GM21723 (cell line): ENCODE data around the gene TMEM87B.
"Not testable (repeated sequence)": the region's sequence is repeated elsewhere in the genome, so short reads cannot be mapped to it uniquely, and the experiment has no call there.

Experiments used
- ATAC-seq: cut with Tn5 transposase; IDR thresholded peaks from one replicate; pipeline ENCODE4 v1.9.1; 2021; ENCODE audit warnings: mild to moderate bottlenecking, moderate library complexity; ENCODE audit not compliant: unreplicated experiment

The TMEM87B gene

DNA sequence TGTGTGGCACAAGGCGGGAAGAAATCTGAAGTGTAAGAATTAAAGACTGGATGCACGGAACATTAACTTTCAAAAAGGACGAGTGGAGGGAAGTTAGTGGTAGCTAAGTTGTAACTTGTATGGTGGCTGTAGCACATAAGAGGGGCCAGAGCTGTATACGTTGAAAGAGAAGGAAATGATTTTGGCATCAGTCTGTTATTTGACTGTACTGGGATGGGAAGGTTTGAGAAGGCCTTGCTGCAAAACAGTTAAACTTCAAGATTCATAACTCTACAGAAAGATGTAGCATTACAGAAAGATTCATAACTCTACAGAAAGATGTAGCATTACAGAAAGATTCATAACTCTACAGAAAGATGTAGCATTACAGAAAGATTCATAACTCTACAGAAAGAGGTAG is 58.3 kb downstream of the TMEM87B start:
- not testable (repeated sequence) for ATAC-seq

DNA sequence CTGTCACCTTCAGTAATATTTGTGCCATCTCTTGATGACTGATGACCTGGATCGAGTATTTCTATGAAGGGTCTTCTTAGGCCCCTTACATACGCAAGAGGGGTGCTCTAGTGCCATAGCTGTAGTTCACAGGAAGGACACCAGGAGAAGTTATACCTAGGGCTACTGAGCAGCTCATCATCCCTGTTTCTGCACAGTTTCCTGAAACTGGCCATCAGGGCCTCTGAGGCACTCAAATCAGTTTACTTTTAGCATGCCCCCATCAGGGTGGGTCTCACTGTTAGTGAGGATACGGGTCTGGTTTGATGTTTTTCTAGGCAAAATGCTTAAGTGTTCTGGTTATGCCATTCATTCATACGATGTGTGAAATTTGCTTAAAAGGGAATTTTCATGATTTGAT is 63.1 kb downstream of the TMEM87B start:
- no peak for ATAC-seq

DNA sequence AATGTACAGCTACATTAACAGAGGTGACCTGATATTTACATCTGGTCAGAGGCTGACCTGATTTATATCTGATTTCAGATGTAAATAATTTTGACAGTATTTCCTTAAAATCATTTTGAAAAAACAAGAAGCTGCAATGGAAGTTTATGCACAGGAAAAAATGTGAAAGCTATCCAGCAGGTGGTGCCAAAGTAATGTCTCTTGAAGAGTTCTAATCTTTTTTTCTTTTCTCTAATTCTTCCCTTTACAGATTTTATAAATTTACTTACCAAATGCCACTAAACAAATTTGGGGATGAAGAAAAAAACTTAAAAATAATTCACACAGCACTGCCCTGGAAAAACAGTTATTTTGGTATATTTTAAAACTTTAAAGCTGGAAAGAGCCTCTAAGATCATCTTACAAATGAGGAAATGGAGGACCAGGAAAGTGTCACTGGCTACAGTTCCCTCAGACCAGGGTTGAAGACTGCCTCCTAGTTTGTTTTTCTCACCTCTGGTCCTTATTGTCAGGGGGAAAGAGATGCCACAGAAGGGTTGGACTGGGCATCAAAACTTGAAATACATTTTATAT is 66.7 kb downstream of the TMEM87B start:
- ATAC-seq, result no peak

DNA sequence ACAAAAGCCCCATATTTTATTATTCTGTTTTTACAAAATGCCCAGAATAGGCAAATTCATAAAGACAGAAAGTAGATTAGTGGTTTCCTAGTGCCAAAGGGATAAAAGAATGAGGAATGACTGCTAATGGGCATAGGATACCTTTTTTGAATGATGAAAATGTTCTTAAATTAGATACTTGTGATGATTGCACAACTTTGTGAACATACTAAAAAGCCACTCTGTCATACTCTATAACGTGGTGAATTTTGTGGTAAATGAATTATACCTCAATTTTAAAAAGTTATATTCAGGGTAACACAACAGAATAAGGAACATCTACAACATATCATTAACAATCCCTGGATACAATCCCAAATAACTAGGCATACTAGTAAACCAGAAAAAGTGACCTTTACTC is 74.0 kb downstream of the TMEM87B start:
- ATAC-seq, result no peak

DNA sequence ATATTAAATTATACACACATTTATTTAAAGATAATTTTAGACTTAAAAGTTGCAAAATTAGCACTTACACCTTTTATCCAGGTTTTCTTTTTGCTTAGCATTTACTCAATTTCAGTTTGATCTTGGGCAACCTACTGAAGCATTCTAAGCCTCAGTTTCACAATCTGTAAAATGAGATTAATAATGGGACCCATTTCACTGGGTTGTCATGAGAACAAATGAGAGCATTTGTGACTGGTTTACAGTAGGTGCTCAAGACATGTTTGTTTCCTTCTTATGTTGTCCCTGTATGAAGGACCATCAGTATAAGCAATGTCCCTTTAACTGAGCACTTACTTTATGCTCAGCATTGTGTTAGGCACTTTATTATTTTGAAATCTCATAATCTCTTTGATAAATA is 78.3 kb downstream of the TMEM87B start:
- no peak for ATAC-seq

DNA sequence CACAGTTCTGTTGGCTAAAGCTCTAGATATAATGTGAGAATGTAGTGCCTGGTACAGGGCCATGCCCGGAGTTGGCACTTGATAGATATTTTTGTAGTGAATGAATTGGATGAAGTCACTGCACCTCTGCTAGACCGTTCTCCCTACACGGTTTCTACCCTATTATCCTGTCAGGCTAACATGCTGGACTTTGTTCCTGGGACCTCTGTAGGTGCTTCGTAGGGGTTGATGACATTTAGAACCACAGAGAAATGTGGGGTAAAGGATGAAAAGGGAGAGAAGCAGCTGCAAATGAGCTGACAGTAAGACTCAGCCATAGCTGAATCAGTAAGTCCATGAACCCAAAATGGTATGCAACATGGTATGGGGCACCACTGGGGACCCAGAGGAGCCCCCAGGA is 79.1 kb downstream of the TMEM87B start:
- no peak for ATAC-seq

DNA sequence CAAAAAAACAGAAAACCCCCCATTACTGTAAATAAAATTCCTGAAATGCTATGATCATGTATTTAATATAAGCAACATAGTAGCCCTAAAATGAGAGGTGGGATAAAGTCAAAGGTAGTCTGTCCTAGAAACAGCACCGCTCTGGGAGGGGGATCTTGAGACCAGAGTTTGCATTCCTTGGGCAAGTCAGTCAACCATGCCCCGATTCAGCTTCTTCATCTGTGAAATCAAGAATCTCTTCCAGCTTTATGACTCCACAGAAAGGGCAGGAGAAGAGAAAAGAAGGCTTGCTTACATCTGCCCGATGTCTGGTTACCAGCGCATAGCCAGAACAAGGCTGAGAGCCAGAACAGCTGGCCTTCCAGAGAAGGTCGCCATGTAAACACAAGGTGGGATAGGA is 81.0 kb downstream of the TMEM87B start:
- ATAC-seq, result no peak

DNA sequence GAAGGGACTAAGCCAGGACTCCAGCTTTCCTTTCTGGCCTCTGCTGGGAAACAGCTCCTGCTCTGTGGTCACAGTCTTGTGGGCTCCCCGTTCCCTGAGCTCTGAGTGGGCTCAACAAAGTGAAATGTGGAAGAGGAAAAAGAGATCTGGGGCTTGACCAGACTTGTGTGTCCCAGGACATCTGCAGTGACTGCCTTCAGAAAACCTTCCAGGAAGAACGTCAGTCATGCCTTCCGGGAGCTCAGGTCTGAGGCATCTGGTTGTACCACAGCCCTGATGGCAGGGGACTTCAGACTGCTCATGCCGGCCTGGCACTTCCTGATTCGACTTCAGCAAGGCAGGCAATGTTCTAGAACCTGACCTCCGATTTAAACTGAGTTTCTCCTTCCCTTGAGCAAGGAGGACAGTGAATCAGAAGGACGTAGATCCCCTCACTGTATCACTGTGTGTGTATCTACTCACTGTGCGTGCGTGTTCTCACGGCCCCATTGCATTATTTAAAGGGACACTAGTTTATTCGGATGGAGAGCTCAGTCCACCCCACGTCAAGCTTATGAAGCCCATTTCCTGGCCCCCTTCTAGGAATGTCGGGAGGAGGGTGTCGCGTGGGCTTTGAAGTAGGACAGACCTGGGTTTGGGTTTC is 82.6 kb downstream of the TMEM87B start:
- no peak for ATAC-seq

DNA sequence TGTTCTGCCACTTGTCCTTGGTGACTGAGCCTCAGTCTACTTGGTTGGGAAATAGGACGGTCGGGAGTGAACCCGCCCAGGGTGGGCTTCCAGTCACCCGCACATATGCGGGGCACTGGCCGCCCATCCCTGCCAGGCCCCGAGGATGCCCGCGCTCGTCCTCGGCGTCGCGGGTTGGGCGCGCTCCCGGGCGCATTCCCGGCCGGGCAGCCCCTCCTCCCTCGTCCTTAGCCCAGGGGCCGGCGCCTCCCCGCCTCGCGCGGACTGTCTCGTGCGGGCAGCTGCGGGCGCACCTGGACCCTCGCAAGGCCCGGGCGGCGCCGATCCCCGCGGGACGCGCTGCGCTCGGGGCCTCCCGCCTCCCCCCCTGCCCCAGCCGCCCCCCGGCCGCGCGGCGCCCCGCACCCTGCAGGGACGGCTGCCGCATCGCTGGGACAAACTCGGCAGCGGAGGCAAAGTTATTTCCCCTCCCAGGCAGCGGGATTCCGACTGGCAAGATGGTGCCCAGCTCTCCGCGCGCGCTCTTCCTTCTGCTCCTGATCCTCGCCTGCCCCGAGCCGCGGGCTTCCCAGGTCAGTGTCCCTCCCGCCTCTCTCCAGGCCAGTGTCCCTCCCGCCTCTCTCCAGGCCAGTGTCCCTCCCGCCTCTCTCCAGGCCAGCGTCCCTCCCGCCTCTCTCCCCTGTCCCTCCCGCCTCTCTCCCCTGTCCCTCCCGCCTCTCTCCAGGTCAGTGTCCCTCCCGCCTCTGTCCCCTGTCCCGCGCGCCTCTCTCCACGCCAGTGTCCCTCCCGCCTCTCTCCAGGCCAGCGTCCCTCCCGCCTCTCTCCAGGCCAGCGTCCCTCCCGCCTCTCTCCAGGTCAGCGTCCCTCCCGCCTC is 83.3 kb downstream of the TMEM87B start, which contains the start of gene FBLN7:
TSS of gene FBLN7 (plus strand) at position 227 of the 874 bp plus-strand sequence. CDS start at position 498, 271 bp downstream.
- no peak for ATAC-seq

DNA sequence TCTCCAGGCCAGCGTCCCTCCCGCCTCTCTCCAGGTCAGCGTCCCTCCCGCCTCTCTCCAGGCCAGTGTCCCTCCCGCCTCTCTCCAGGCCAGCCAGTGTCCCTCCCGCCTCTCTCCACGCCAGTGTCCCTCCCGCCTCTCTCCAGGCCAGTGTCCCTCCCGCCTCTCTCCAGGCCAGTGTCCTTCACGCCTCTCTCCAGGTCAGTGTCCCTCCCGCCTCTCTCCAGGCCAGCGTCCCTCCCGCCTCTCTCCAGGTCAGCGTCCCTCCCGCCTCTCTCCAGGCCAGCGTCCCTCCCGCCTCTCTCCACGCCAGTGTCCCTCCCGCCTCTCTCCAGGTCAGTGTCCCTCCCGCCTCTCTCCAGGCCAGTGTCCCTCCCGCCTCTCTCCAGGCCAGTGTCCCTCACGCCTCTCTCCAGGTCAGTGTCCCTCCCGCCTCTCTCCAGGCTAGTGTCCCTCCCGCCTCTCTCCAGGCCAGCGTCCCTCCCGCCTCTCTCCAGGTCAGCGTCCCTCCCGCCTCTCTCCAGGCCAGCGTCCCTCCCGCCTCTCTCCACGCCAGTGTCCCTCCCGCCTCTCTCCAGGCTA is 84.1 kb downstream of the TMEM87B start:
- ATAC-seq, result not testable (repeated sequence)

DNA sequence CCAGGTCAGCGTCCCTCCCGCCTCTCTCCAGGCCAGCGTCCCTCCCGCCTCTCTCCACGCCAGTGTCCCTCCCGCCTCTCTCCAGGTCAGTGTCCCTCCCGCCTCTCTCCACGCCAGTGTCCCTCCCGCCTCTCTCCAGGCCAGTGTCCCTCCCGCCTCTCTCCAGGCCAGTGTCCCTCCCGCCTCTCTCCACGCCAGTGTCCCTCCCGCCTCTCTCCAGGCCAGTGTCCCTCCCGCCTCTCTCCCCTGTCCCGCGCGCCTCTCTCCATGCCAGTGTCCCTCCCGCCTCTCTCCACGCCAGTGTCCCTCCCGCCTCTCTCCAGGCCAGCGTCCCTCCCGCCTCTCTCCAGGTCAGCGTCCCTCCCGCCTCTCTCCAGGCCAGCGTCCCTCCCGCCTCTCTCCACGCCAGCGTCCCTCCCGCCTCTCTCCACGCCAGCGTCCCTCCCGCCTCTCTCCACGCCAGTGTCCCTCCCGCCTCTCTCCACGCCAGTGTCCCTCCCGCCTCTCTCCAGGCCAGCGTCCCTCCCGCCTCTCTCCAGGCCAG is 84.7 kb downstream of the TMEM87B start:
- ATAC-seq, result not testable (repeated sequence)

DNA sequence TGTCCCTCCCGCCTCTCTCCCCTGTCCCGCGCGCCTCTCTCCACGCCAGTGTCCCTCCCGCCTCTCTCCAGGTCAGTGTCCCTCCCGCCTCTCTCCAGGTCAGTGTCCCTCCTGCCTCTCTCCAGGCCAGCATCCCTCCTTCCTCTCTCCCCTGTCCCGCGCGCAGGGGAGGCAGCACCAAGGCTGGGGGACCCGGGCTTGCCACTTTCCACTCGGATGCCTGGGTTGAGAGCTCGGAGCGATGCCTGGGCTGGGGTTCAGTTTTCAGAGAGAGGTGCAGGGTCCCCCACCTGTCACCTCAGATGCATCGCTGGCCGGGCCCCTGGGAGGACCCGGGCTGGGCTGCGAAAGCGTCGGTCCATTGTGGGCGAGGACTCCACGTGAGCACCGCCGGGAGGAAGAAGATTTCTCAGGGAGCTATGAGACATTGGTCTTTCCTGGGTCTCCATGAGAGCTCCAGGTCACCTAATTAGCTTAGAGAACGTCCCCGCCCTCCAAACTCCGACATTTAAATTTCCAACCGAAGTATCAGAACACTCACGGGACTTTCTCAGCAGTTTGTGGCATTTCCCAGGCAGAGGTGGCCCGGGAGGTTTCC is 85.2 kb downstream of the TMEM87B start:
- no peak for ATAC-seq

DNA sequence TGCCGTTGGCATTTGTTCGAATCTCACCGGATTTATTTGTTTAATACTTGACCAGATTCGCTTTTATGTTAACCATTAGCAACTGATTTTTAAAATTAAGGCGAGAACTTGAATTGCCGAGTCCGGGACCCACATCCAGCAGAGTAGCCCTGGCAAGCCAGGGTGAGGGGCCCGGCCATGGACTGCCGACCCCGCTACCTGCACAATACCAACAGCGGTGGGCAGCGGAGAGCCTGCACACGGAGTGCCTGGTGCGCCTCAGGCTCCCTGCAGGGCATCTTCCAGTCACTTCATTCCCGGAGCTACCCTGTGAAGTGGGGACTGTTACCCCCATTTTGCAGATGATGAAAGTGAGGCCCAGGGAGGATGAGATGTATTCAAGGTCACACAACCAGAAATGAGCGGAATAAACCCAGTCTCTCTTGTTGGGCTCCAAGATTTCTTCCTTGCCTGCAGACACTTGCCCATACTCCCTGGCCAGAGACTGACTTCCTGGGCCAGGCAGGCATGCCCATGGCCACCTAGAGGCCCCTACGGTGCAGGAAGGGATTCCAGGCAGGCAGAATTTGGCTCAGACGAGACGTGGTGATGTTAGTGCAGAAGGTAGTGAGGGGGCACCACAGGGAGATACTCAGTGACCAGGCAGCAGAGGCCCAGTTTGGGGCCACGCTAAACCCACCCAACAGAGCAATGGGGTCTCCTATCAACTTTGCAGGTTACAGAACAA is 86.0 kb downstream of the TMEM87B start:
- ATAC-seq, result no peak

DNA sequence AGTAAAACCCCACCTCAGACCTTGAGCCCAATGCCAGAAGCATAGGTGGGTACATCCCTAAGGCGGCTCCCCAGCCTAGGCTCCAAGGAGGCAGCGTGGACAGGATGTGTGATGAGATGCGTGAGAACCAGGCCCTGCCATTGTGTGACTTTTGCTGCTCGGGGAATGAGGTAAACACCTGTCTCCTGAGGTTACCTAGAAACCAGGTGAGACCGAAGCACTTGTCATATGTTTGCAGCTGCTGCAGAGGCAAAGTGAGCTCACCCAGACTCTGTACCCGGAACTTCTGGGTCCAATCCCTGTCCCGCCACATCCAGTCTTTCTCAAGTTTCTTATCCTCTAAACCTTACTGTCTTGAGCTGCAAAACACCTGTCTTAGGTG is 86.5 kb downstream of the TMEM87B start:
- ATAC-seq, result no peak

DNA sequence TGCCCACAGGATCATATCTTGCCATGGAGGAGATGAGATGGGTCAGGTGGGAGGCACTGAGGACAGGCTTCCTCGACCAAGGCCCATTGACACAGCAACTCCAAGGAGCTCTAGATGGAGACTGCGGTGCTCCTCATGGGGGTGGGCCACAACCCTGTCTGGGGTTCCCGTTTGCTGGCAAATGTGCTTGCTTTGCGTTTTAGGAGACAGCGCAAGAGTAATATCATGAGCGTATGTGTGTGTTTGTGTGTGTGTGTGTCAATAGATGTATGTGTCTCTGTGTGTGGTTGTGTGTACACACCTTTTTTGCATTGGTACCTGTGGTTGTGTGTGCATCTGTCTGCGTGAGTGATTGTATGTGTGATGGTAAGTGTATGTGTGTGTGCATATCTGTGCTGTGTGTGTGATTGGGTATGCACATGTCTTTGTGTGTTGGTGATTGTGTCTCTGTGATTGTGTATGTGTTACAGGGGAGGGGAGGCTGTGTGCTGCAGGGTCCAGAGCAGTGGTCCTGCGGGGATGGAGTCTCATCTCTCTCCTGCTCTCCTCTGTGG is 87.5 kb downstream of the TMEM87B start:
- no peak for ATAC-seq

DNA sequence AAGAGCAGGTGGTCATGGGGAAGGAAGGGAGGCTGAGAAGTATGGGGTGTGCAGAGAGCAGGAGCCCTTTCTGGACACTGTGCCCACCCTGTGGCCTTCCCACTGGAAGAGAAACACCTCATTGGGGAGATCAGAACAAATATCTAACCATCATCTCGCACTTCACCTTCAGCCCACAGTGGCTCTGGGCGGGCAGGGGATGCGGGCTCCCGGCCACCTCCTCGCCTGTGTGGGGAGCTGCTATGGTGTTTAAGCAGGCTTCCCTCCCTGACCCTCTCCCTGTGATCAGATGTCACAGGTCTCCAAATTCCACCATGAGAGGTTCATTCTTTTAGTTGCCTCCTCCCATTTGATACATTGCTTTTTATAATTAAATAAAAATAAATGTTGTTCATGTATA is 88.1 kb downstream of the TMEM87B start:
- ATAC-seq, result no peak

DNA sequence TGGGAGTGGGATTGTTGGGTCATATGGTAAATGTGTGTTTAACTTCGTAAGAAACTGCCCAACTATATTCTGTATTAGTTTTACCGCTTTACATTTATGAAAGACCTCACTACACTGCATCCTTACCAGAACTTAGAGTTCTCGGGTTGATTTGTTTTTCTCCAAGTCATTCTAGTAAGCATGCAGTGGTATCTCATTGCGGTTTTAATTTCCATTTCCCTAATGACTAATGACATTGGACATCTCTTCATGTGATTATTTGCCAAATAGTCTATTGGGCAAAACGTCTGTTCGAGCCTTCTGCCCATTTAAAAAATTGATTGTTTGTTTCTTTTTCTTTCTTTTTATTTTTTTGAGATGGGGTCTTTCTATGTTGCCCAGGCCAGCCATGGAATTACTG is 89.9 kb downstream of the TMEM87B start:
- ATAC-seq, result no peak

DNA sequence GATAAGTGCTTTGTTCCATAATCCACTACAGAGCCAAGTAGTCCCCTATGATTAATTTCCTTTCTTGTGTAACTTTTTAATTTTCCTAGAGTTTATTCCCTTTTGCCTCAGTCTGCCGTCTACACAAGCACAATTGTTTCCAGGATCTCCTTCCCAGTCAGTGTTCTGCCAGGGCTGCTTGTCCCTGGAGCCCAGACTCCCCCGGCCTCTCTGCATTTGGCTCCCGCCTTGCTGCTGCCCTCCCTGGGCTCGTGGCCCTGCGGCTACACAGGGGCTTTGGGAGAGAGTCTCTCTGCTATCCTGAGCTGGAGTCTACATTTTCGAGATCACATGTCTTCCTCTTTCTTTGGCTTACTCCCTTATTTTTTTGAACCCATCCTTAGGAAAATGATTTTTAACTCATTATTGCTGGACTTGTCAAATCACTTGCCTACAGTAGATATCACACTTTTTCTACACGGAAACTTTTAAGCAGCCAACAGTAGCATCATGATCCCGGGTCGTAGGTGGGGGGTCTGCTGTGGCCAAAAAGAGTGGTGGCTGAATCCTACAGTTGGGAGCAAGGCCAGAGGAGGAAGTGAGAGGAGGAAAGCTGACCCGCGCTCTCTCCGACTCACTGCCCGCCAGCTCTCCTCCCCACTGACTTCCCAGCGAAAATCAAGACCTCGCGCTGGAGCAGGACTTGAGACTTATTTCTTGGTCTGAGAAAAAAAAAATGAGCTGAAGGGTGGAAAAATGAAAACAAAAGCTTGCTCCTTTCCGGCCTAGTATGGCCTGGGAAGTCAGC is 92.5 kb downstream of the TMEM87B start:
- ATAC-seq, result no peak

DNA sequence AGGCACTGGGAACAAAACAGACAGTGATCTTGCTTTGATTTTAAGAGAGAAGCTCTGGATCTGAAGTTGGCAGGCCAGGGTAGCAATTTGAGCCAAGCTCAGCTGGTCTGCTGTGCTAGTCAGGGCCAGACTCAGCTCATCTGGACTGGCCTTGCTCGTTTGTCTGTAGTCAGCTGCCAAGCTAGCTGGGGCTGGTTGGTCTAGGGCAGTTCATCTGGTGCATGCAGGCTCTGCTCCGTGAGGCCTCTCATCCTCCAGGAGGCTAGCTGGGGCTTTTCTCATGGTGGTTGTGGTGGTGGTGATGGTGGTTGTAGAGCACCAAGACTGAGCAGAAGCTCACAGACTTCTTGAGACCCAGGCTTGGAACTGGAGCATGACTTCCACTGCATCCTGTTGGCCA is 93.4 kb downstream of the TMEM87B start:
- ATAC-seq, result no peak
